Skeletal muscle tissue (tissue), 4 donors: ENCODE measurements around the gene TSPAN12. TPM values are rescaled to one million over a fixed set of nuclear protein-coding genes. Genes with fewer than 3 reads are reported as not detected.
"Not testable (repeated sequence)": the region's sequence is repeated elsewhere in the genome, so short reads cannot be mapped to it uniquely, and the experiment has no call there.

Source experiments
- H3K27ac ChIP-seq: one replicate; pipeline ENCODE4 v1.7.0; 2013; ENCODE audit warnings: mild to moderate bottlenecking, low read depth, low read length, inconsistent platforms
- H3K27me3 ChIP-seq, 3 donors: one replicate each; pipeline ENCODE4 v1.7.0; 2013; ENCODE audit warnings: low read length in 3 of 3; ENCODE audit not compliant: control insufficient read depth in 3 of 3, insufficient read depth in 3 of 3
- H3K36me3 ChIP-seq, 3 donors: one replicate each; pipeline ENCODE4 v1.7.0; 2013; ENCODE audit warnings: low read length in 3 of 3; ENCODE audit not compliant: control insufficient read depth in 3 of 3, insufficient read depth in 3 of 3
- H3K4me1 ChIP-seq, 3 donors: one replicate each; pipeline ENCODE4 v1.7.0; 2013; ENCODE audit warnings: low read length in 3 of 3, mild to moderate bottlenecking in 3 of 3; ENCODE audit not compliant: control insufficient read depth in 3 of 3, insufficient read depth in 3 of 3
- H3K4me3 ChIP-seq, 3 donors: one replicate each; pipeline ENCODE4 v1.7.0; 2013; ENCODE audit warnings: low read length in 3 of 3
- H3K9ac ChIP-seq, 3 donors: one replicate each; pipeline ENCODE4 v1.7.0; 2013; ENCODE audit warnings: low read length in 3 of 3, mild to moderate bottlenecking in 3 of 3, moderate library complexity in 2 of 3, low read depth in 1 of 3
- H3K9me3 ChIP-seq, 3 donors: one replicate each; pipeline ENCODE4 v1.7.0; 2013; ENCODE audit warnings: low read length in 3 of 3; ENCODE audit not compliant: control insufficient read depth in 3 of 3
- total RNA-seq: library from RNA; depleted of rRNA; stranded (reverse); fragments of >200 nt; gene quantifications from one replicate; pipeline ENCODE4 v1.2.3, GENCODE V29; 2014
- donor health status: Osteomylitis.

TSPAN12 gene
- total RNA-seq, 1 donor from 2014 or later = 33.4 TPM

DNA sequence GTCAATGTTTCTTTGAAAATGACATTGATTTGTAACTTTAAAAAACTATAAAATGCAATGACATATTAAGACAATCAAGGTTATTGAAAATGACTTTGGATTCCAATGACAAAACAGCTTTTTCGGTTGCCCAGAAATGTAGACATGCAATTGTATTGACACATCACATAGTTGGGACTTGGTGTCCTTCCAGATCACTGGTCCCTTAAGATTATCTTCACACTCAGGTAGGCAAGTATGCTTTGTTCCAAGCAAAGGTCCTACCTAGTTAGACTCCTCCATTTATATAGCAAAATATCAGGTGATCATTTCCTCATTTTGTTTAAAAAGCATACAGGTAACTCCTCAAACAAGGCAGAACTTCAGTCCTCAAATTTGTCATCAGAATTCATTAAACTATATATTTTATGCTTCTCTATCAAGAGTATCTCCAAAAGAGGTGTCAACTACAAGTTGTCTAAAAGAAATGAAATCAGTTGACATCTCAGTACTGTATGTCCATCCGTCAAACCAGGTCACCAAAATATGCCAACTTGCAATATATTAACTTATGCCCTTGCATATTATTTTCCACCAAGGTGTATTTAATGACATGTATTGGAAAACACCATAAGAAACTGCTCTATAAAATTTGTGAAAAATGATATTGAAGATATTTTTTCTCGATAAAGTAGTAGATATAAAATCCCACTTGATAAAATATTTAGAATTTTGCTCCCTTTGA, 64.6 kb downstream of the TSPAN12 start:
- Histone ChIP-seq H3K27ac (no peak overlapping the region), H3K4me1 (no peaks in the 10 kb centered on the region), H3K9ac (no peak overlapping the region), H3K36me3 (no peaks in the 10 kb centered on the region), H3K27me3 (no peaks in the 10 kb centered on the region), H3K4me3 (no peak overlapping the region), H3K9me3 (peaks cover 0 to 2% (median 0%) of the 10 kb centered on the region in 3 donors)

DNA sequence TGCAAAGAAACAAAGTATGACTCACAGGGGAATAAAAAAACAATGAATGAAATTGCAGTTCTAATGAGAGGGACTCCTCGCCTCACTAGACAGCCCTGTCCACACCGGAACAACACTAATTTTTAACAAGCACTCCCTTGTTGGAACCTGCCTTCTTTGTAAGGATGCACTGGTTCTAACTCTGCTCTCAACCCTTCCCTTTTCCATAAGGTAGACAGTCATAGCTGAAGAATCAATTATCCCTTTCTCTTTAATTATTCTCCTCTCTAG, 65.1 kb downstream of the TSPAN12 start:
- Histone ChIP-seq H3K27ac (no peak overlapping the region), H3K9me3 (peaks cover 0 to 2% (median 0%) of the 10 kb centered on the region in 3 donors), H3K9ac (no peak overlapping the region), H3K36me3 (peaks cover 0 to 2% (median 0%) of the 10 kb centered on the region in 3 donors), H3K27me3 (no peaks in the 10 kb centered on the region), H3K4me1 (no peaks in the 10 kb centered on the region), H3K4me3 (no peak overlapping the region)

DNA sequence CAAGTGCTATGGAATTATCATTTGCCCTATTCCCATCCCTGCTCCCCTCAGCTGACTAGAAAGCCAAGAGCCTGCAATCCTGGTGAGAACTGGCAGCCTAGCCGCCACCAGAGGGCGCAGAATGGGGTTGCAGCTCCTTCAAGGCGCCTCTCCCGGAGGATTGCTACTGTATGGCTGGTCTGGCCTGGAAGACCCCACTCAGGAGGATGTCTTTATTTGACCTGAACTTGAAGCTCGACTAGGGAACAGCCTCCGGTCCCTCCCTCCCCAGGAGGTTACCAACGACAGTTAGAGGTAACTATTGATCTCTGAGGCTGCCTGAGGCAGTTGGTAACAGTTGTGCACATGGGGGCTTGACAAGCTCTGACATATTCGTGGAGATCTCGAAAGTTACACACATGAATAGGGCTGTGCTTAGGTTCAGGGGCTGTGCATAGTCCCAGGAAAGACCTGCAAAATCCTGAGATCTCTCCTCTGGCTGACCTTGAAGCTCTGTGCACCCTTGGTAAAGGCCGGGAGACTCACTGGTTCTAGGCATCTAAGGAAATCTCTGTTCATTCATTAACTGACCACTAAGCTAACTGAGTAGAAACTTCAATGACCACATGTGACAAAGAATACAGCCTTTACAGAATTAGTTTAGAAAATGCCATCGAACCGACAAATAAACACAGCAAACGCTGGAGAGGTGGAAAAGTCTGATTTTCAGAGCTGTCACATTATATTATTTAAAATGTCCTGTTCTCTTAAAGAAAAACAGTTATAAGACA, 65.7 kb downstream of the TSPAN12 start:
- Histone ChIP-seq H3K9me3 (peaks cover 0 to 2% (median 0%) of the 10 kb centered on the region in 3 donors), H3K4me3 (no peak overlapping the region), H3K27ac (no peak overlapping the region), H3K36me3 (peaks cover 0 to 2% (median 0%) of the 10 kb centered on the region in 3 donors), H3K27me3 (no peaks in the 10 kb centered on the region), H3K4me1 (no peaks in the 10 kb centered on the region), H3K9ac (no peak overlapping the region)

DNA sequence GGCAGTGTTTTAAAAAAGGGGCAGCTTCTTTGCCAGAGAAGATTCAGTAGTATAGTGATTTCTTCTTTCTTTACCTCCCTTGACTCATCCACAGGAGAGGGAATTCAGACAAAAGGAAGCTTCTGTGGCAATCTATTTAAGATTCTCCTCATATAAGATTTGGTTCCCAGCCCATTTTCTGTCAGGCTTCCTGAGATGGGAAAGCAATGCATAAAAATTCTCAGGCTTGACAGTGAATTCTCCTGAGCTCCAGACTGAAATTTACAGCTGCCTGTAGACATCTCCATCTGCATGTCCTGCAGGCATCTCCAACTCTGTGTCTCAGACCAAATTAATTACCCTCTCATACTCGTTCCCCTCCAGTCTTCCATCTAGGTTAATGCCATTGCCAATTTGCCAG, 72.8 kb downstream of the TSPAN12 start:
- H3K4me3 ChIP-seq = no peak overlapping the region
- H3K4me1 ChIP-seq = no peaks in the 10 kb centered on the region
- peaks cover 0 to 2% (median 0%) of the 10 kb centered on the region in 3 donors for H3K36me3 ChIP-seq
- no peaks in the 10 kb centered on the region for H3K27me3 ChIP-seq
- H3K27ac ChIP-seq = no peak overlapping the region
- no peak overlapping the region for H3K9ac ChIP-seq
- no peaks in the 10 kb centered on the region for H3K9me3 ChIP-seq

DNA sequence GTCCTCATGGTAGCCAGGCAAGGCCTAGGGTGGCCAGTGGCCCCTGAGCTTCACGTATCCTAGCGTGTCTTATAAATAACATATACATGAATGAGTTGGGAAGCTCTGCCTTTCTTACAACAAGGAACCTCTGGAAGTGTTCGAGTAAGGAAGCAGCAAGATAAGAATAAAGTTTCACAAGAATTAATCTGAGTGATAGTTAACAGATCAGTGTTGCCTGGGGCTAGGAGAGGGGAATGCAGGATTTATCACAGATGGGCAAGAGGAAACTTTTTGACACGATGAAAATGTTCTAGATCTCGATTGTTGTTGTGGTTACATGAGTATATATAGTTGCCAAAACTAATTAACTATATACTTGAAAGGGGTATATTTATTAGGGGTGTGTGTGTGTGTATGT, 74.2 kb downstream of the TSPAN12 start:
- no peak overlapping the region for H3K27ac ChIP-seq
- H3K9me3 ChIP-seq = no peaks in the 10 kb centered on the region
- no peaks in the 10 kb centered on the region for H3K27me3 ChIP-seq
- no peak overlapping the region for H3K4me3 ChIP-seq
- peaks cover 0 to 2% (median 0%) of the 10 kb centered on the region in 3 donors for H3K36me3 ChIP-seq
- no peaks in the 10 kb centered on the region for H3K4me1 ChIP-seq
- no peak overlapping the region for H3K9ac ChIP-seq

DNA sequence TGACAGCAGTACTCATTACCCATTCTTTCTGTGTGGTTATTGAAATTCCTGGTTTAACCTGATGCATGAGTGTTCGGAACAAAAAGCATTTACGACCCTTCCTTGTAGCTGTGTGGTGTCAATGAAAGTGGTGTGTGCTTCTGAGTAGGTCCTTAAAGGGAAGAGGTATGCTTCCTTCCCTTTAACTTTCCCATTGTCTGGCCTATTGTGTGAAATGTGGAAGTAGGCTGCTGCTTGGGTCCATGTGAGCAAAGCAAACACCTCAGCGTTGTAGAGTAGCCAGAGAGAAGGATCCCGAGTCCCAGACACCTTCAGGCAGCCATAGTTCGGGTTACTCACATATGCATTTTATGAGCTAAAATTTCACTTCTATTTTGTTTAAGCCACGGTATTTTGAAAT, 74.7 kb downstream of the TSPAN12 start:
- H3K27ac ChIP-seq = no peak overlapping the region
- no peaks in the 10 kb centered on the region for H3K9me3 ChIP-seq
- H3K36me3 ChIP-seq = peaks cover 0 to 1% (median 0%) of the 10 kb centered on the region in 3 donors
- H3K27me3 ChIP-seq = no peaks in the 10 kb centered on the region
- H3K9ac ChIP-seq = no peak overlapping the region
- H3K4me1 ChIP-seq = no peaks in the 10 kb centered on the region
- H3K4me3 ChIP-seq = no peak overlapping the region

DNA sequence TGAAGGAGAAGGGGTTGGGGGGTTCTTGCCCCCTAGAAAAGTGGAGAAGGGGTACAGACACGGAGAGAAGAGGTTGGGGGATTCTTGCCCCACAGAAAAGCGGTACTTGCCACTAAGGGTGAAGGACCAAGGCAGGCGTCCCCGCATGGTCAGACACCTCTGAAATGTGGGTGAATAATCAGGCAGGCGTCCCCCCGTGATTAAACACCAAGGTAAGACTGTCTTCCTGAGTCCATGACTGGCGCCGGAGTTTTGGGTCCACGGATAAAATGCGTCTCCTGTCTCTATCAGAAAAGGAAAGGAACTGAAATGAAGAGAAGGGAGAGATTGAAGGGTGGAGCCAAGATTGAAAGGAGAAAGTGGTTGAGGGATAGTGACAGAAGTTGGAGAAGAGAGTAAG, 76.0 kb downstream of the TSPAN12 start:
- H3K9ac ChIP-seq, H3K9me3 ChIP-seq, H3K4me3 ChIP-seq, H3K27me3 ChIP-seq, H3K36me3 ChIP-seq, H3K27ac ChIP-seq, H3K4me1 ChIP-seq: not testable (repeated sequence)

DNA sequence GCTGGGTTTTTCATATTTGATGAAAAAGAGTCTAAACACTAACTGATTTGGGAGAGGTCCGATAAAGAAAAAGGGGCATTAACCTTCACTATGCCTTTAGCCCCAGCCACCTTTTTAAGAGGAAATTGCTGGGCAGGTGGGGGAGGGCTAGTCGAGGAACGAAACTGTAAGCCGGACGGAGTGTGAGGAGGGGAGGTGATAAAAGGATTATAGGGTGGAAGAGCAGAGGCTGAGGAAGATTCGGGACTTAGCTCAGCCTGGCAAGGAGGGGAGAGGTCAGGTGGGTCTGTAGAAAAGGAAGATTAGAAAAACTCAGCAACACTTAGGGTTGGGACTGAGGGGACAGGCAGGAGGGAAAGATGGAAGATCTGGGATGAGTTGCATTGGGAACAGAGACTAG, 77.0 kb downstream of the TSPAN12 start:
- H3K27ac ChIP-seq = no peak overlapping the region
- no peaks in the 10 kb centered on the region for H3K36me3 ChIP-seq
- H3K4me1 ChIP-seq = no peaks in the 10 kb centered on the region
- no peaks in the 10 kb centered on the region for H3K27me3 ChIP-seq
- H3K9ac ChIP-seq = no peak overlapping the region
- no peaks in the 10 kb centered on the region for H3K9me3 ChIP-seq
- H3K4me3 ChIP-seq = no peak overlapping the region

DNA sequence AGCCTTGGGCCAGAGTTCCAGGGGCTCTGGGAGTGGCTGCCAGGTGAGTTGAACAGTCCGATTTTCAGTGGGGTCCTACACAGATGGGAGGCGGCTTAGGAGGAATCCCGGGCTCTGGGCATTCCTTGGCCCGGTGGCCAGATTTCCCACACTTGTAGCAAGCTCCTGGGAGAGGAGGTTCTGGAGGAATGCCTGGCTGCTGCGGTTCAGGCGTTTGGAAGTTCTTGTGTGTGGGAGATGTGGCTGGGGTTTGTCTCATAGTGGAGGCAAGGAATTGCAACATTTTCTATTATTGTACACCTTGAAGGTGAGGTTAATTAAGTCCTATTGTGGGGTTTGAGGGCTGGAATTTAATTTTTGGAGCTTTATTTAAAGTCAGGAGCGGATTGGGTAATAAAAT, 77.5 kb downstream of the TSPAN12 start:
- H3K9ac ChIP-seq, H3K4me3 ChIP-seq, H3K9me3 ChIP-seq, H3K36me3 ChIP-seq, H3K27me3 ChIP-seq, H3K4me1 ChIP-seq, H3K27ac ChIP-seq: not testable (repeated sequence)

DNA sequence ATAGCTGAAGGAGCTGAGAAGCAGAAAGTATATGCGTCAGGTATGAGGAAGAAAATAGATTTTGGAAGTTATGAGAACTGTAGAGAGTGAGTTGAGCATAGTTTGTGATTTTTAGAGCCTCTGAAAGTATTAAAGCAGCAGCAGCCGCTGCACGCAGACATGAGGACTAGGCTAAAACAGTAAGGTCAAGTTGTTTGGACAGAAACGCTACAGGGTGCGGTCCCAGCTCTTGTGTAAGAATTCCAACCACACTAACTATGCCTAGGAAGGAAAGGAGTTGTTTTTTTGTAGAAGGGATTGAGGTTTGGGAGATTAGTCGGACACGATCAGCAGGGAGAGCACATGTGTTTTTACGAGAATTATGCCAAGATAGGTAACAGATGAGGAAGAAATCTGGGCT, 78.9 kb downstream of the TSPAN12 start:
- not testable (repeated sequence) for H3K4me3 ChIP-seq, H3K9ac ChIP-seq, H3K36me3 ChIP-seq, H3K4me1 ChIP-seq, H3K9me3 ChIP-seq, H3K27ac ChIP-seq, H3K27me3 ChIP-seq
